Panc1 (cell line): ENCODE results near the gene TNRC6C. TPM values are rescaled to one million over a fixed set of nuclear protein-coding genes. Genes with fewer than 3 reads are reported as not detected.

Source experiments
- ATAC-seq: fragments of 200-7000 bp; cut with Tn5 transposase; 2 replicates; pipeline ENCODE4 v1.9.1; 2020; ENCODE audit warnings: mild to moderate bottlenecking, moderate library complexity
- BruUV-seq: library from RNA; stranded (reverse); fragments of 400-500 nt; replicated peaks from 2 replicates; lab custom pipeline; 2021; lab: Mats Ljungman, UMichigan
- CTCF ChIA-PET: fragments of 300-600 bp; sonication (Branson Sonifier 250); formaldehyde crosslinking; loops from one replicate; lab custom pipeline; 2022; ENCODE audit warnings: antibody characterized with exemption; lab: Charles Lee
- POLR2A ChIA-PET: fragments of 300-600 bp; sonication (Branson Sonifier 250); formaldehyde crosslinking; loops from one replicate; lab custom pipeline; 2022; ENCODE audit warnings: antibody characterized with exemption; lab: Charles Lee
- DNase-seq: peaks from one replicate; pipeline ENCODE4 v3.0.0-alpha.2; 2010; ENCODE audit warnings: low read depth, low spot score
- H3K27ac ChIP-seq: 2 replicates; pipeline ENCODE4 v1.5.1; 2011; ENCODE audit warnings: mild to moderate bottlenecking, low read length, inconsistent platforms
- H3K27me3 ChIP-seq: fragments of 200-500 bp; sonication (Bioruptor generic); 2 replicates; pipeline ENCODE4 v1.6.0; 2014; ENCODE audit warnings: low read length, inconsistent platforms; ENCODE audit not compliant: control insufficient read depth, insufficient read depth
- H3K36me3 ChIP-seq: fragments of 200-500 bp; sonication (Bioruptor generic); 2 replicates; pipeline ENCODE4 v1.5.1; 2014; ENCODE audit warnings: inconsistent platforms, mild to moderate bottlenecking, low read length, moderate library complexity; ENCODE audit not compliant: control insufficient read depth, insufficient read depth
- H3K4me1 ChIP-seq: 2 replicates; pipeline ENCODE4 v1.5.1; 2011; ENCODE audit warnings: inconsistent platforms, mild to moderate bottlenecking, low read length, moderate library complexity; ENCODE audit not compliant: control insufficient read depth, insufficient read depth
- H3K4me3 ChIP-seq, 2 experiments: 2 replicates each; pipeline ENCODE4 v1.5.1; 2011 to 2012; ENCODE audit warnings: low read depth in 2 of 2, low read length in 2 of 2, mild to moderate bottlenecking in 2 of 2, inconsistent platforms in 1 of 2, moderate library complexity in 1 of 2
- H3K9me3 ChIP-seq: fragments of 200-500 bp; sonication (Bioruptor generic); 2 replicates; pipeline ENCODE4 v1.5.1; 2014; ENCODE audit warnings: low read depth, mild to moderate bottlenecking, inconsistent platforms, low read length, moderate library complexity; ENCODE audit not compliant: control insufficient read depth, insufficient read depth
- POLR2AphosphoS5 ChIP-seq: IDR thresholded peaks from 2 replicates; pipeline ENCODE4 v1.6.1; 2012; ENCODE audit warnings: mild to moderate bottlenecking, low read depth, low read length, moderate library complexity
- SIN3A ChIP-seq: IDR thresholded peaks from 2 replicates; pipeline ENCODE4 v1.6.1; 2012; ENCODE audit warnings: low read depth, mild to moderate bottlenecking, low read length, moderate library complexity, borderline replicate concordance; ENCODE audit not compliant: insufficient read depth
- TCF7L2 ChIP-seq: IDR thresholded peaks from 2 replicates; pipeline ENCODE4 v1.6.1; 2011; ENCODE audit warnings: mild to moderate bottlenecking, low read depth, low read length, inconsistent platforms
- in situ Hi-C: cut with HindIII; loops from 2 replicates; pipeline ENCODE4 v1.10.0; 2016; ENCODE audit warnings: low sequenced_read_pairs, low pct_unique_long_range_greater_than_20kb
- intact Hi-C: fragments of 100-400 bp; cut with micrococcal nuclease; formaldehyde crosslinking; loops from one replicate; pipeline ENCODE4 v1.10.0; 2022; ENCODE audit not compliant: unreplicated experiment
- total RNA-seq: library from RNA; stranded (reverse); gene quantifications from one replicate; pipeline ENCODE4 v1.2.1, GENCODE V29; 2021; ENCODE audit not compliant: unreplicated experiment
- TF ChIP-seq, protein P1 (sequence below): fragments of 450-650 bp; IDR thresholded peaks from 2 replicates; pipeline ENCODE4 v1.5.1; 2017; ENCODE audit warnings: mild to moderate bottlenecking
- TF ChIP-seq, protein P2 (sequence below), 2 experiments: IDR thresholded peaks; 2 replicates each; pipeline ENCODE4 v1.6.1; 2011 to 2012; ENCODE audit warnings: low read depth in 2 of 2, control low read depth in 1 of 2, low read length in 1 of 2, mild to moderate bottlenecking in 1 of 2, moderate library complexity in 1 of 2; ENCODE audit not compliant: insufficient read depth in 1 of 2

The TNRC6C gene
- total RNA-seq, 1 experiment from 2014 or later: 10.1 TPM

- POLR2A ChIA-PET: interaction anchor here (0.6 to 0.7 kb wide), 2 partner anchors 47 to 462 kb away, joined by 4 to 7 read pairs; no protein-coding TSS in a partner anchor
- in situ Hi-C loops: no loop called here
- BruUV-seq: no TSS peak
- Histone ChIP-seq H3K27ac (no peak overlapping the region), H3K9me3 (no peaks in the 10 kb centered on the region), H3K36me3 (no peaks in the 10 kb centered on the region), H3K27me3 (no peaks in the 10 kb centered on the region), H3K4me3 (no peak overlapping the region), H3K4me1 (no peaks in the 10 kb centered on the region)
- intact Hi-C loops: no loop called here
- ATAC-seq: no peak
- no peak for TF ChIP-seq TCF7L2
- no peak for TF ChIP-seq SIN3A
- TF ChIP-seq, protein P1, sequence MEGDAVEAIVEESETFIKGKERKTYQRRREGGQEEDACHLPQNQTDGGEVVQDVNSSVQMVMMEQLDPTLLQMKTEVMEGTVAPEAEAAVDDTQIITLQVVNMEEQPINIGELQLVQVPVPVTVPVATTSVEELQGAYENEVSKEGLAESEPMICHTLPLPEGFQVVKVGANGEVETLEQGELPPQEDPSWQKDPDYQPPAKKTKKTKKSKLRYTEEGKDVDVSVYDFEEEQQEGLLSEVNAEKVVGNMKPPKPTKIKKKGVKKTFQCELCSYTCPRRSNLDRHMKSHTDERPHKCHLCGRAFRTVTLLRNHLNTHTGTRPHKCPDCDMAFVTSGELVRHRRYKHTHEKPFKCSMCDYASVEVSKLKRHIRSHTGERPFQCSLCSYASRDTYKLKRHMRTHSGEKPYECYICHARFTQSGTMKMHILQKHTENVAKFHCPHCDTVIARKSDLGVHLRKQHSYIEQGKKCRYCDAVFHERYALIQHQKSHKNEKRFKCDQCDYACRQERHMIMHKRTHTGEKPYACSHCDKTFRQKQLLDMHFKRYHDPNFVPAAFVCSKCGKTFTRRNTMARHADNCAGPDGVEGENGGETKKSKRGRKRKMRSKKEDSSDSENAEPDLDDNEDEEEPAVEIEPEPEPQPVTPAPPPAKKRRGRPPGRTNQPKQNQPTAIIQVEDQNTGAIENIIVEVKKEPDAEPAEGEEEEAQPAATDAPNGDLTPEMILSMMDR: no peak
- TF ChIP-seq, protein P2, sequence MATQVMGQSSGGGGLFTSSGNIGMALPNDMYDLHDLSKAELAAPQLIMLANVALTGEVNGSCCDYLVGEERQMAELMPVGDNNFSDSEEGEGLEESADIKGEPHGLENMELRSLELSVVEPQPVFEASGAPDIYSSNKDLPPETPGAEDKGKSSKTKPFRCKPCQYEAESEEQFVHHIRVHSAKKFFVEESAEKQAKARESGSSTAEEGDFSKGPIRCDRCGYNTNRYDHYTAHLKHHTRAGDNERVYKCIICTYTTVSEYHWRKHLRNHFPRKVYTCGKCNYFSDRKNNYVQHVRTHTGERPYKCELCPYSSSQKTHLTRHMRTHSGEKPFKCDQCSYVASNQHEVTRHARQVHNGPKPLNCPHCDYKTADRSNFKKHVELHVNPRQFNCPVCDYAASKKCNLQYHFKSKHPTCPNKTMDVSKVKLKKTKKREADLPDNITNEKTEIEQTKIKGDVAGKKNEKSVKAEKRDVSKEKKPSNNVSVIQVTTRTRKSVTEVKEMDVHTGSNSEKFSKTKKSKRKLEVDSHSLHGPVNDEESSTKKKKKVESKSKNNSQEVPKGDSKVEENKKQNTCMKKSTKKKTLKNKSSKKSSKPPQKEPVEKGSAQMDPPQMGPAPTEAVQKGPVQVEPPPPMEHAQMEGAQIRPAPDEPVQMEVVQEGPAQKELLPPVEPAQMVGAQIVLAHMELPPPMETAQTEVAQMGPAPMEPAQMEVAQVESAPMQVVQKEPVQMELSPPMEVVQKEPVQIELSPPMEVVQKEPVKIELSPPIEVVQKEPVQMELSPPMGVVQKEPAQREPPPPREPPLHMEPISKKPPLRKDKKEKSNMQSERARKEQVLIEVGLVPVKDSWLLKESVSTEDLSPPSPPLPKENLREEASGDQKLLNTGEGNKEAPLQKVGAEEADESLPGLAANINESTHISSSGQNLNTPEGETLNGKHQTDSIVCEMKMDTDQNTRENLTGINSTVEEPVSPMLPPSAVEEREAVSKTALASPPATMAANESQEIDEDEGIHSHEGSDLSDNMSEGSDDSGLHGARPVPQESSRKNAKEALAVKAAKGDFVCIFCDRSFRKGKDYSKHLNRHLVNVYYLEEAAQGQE (IDR thresholded peaks at IDR 0.05; ENCODE audit: insufficient read depth in 1 of 2, low read depth in 2 of 2, low read length in 1 of 2): no peak
- no peak for TF ChIP-seq POLR2AphosphoS5
- DNase-seq: no peak
- CTCF ChIA-PET: interaction anchor here (0.6 to 0.8 kb wide), 2 partner anchors 21 to 36 kb away, joined by 3 read pairs; no protein-coding TSS in a partner anchor
Observed at GRCh38 chr17:78105551-78105950, 147.0 kb downstream of the TNRC6C start.

DNA sequence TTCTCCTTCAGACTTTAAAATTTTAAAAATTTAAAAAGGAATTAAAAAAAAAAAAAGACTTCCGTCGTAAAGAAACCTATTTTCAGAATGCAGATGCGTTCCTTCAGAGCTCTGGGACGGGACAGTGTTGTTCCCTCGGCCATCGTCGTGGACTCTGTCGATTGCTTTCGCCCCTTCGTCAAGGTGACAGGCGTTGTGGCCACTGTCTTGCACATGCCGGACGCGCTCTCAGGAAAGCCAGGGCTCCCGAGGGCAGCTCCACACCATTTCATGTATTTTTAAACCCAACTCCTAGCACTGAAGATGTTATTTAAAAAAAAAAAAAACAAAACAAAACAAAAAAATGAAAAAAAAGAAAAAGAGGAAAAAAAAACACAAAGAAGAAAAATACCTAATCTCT is 147.7 kb downstream of the TNRC6C start:
- CTCF ChIA-PET: interaction anchor here (0.6 to 0.8 kb wide), 3 partner anchors 21 to 1463 kb away, joined by 3 read pairs; no protein-coding TSS in a partner anchor
- POLR2A ChIA-PET: interaction anchor here (0.6 kb wide), 1 partner anchor 228 kb away, joined by 4 read pairs; no protein-coding TSS in a partner anchor
- Histone ChIP-seq H3K27me3 (no peaks in the 10 kb centered on the region), H3K27ac (no peak overlapping the region), H3K4me1 (no peaks in the 10 kb centered on the region), H3K4me3 (no peak overlapping the region), H3K36me3 (no peaks in the 10 kb centered on the region), H3K9me3 (no peaks in the 10 kb centered on the region)
- in situ Hi-C loops (no loop called here), intact Hi-C loops (no loop called here)
- no TSS peak for BruUV-seq
- no peak for DNase-seq
- TF ChIP-seq SIN3A: no peak
- TF ChIP-seq POLR2AphosphoS5: no peak
- TF ChIP-seq, protein P2 (IDR thresholded peaks at IDR 0.05; ENCODE audit: insufficient read depth in 1 of 2, low read depth in 2 of 2, low read length in 1 of 2): no peak
- no peak for TF ChIP-seq TCF7L2
- TF ChIP-seq, protein P1: no peak
- ATAC-seq: no peak
